Liver (tissue), 9 donors: Measurements from ENCODE around the gene RCSD1. TPM values are rescaled to one million over a fixed set of nuclear protein-coding genes. Genes with fewer than 3 reads are reported as not detected.

Source experiments
- DNase-seq: peaks from one replicate; pipeline ENCODE4 v3.0.0-alpha.2; 2017; ENCODE audit warnings: low spot score
- H3K27ac ChIP-seq, 2 donors: one replicate each; pipeline ENCODE4 v1.7.0; 2013; ENCODE audit warnings: inconsistent platforms in 2 of 2, low read length in 2 of 2, control low read depth in 1 of 2, low read depth in 1 of 2, mild to moderate bottlenecking in 1 of 2
- H3K27me3 ChIP-seq, 4 donors: one replicate each; pipeline versions ENCODE4 v1.6.1 to v1.7.0; 2013; ENCODE audit warnings: low read length in 3 of 4, inconsistent platforms in 1 of 4, mild to moderate bottlenecking in 1 of 4, moderate library complexity in 1 of 4; ENCODE audit not compliant: control insufficient read depth in 4 of 4, insufficient read depth in 4 of 4
- H3K36me3 ChIP-seq, 4 donors: one replicate each; pipeline versions ENCODE4 v1.6.1 to v1.7.0; 2013; ENCODE audit warnings: low read length in 3 of 4, mild to moderate bottlenecking in 3 of 4, low read depth in 1 of 4, moderate library complexity in 1 of 4; ENCODE audit not compliant: control insufficient read depth in 4 of 4, insufficient read depth in 3 of 4
- H3K4me1 ChIP-seq, 4 donors: one replicate each; pipeline versions ENCODE4 v1.6.1 to v1.7.0; 2013; ENCODE audit warnings: low read length in 3 of 4, mild to moderate bottlenecking in 3 of 4, moderate library complexity in 1 of 4; ENCODE audit not compliant: control insufficient read depth in 4 of 4, insufficient read depth in 4 of 4
- H3K4me3 ChIP-seq, 3 donors: one replicate each; pipeline versions ENCODE4 v1.6.1 to v1.7.0; 2013; ENCODE audit warnings: low read length in 3 of 3, control low read depth in 1 of 3, low read depth in 1 of 3, mild to moderate bottlenecking in 1 of 3
- H3K9ac ChIP-seq, 2 donors: one replicate each; pipeline ENCODE4 v1.7.0; 2013; ENCODE audit warnings: low read length in 2 of 2, mild to moderate bottlenecking in 2 of 2, moderate library complexity in 2 of 2, control low read depth in 1 of 2, low read depth in 1 of 2
- H3K9me3 ChIP-seq, 4 donors: one replicate each; pipeline versions ENCODE4 v1.6.1 to v1.7.0; 2013; ENCODE audit warnings: low read length in 3 of 4; ENCODE audit not compliant: control insufficient read depth in 4 of 4
- EGR1 ChIP-seq, 2 donors: IDR thresholded peaks; 2 replicates each; pipeline ENCODE4 v1.6.1; 2016 to 2018; ENCODE audit warnings: antibody characterized with exemption in 2 of 2, low read depth in 2 of 2
- FOXA1 ChIP-seq: IDR thresholded peaks from 2 replicates; pipeline ENCODE4 v1.6.1; 2016; ENCODE audit warnings: antibody characterized with exemption
- FOXA2 ChIP-seq: IDR thresholded peaks from 2 replicates; pipeline ENCODE4 v1.6.1; 2016; ENCODE audit warnings: antibody characterized with exemption
- GABPA ChIP-seq, 2 donors: IDR thresholded peaks in 1 of 2; conservative IDR thresholded peaks in 1 of 2; 2 replicates each; pipeline ENCODE4 v1.6.1; 2016; ENCODE audit warnings: antibody characterized with exemption in 2 of 2, mild to moderate bottlenecking in 1 of 2, moderate library complexity in 1 of 2
- HNF4A ChIP-seq, 2 donors: conservative IDR thresholded peaks; 2 replicates each; pipeline ENCODE4 v1.6.1; 2016; ENCODE audit warnings: antibody characterized with exemption in 2 of 2, mild to moderate bottlenecking in 2 of 2
- JUND ChIP-seq, 2 donors: IDR thresholded peaks; 2 replicates each; pipeline ENCODE4 v1.6.1; 2016; ENCODE audit warnings: antibody characterized with exemption in 2 of 2
- RAD21 ChIP-seq, 2 donors: IDR thresholded peaks; 2 replicates each; pipeline ENCODE4 v1.6.1; 2016; ENCODE audit warnings: antibody characterized with exemption in 2 of 2, mild to moderate bottlenecking in 2 of 2
- RXRA ChIP-seq, 2 donors: IDR thresholded peaks; 2 replicates each; pipeline ENCODE4 v1.6.1; 2017 to 2018; ENCODE audit warnings: antibody characterized with exemption in 2 of 2, mild to moderate bottlenecking in 1 of 2
- SP1 ChIP-seq: IDR thresholded peaks from 2 replicates; pipeline ENCODE4 v1.6.1; 2018; ENCODE audit warnings: antibody characterized with exemption, mild to moderate bottlenecking
- TAF1 ChIP-seq: conservative IDR thresholded peaks from 2 replicates; pipeline ENCODE4 v1.6.1; 2016; ENCODE audit warnings: antibody characterized with exemption, mild to moderate bottlenecking
- YY1 ChIP-seq: IDR thresholded peaks from 2 replicates; pipeline ENCODE4 v1.6.1; 2016; ENCODE audit warnings: antibody characterized with exemption, mild to moderate bottlenecking
- WGBS: extraction: QIAGEN DNeasy Blood & Tissue Kit; methylation state at CpG from one replicate; pipeline ENCODE4 v1.1.7; 2013; 5-methylcytosine and 5-hydroxymethylcytosine counted together
- polyA plus RNA-seq, 2 donors: library from polyadenylated mRNA; stranded (reverse) in 1 of 2; unstranded in 1 of 2; fragments of 200-250 nt in 1 of 2; fragments of >200 nt in 1 of 2; fragmentation: Nextera tagmentation in 1 of 2; extraction: Ambion mirVana in 1 of 2; gene quantifications; one replicate each; pipeline versions ENCODE4 v1.2.1 to v1.2.3, GENCODE V29; 2013 to 2015
- total RNA-seq, 2 donors: library from RNA; depleted of rRNA; stranded (reverse); fragments of >200 nt; gene quantifications; one replicate each; pipeline ENCODE4 v1.2.3, GENCODE V29; 2014
- TF ChIP-seq, protein P1 (sequence below): IDR thresholded peaks from 2 replicates; pipeline ENCODE4 v1.6.1; 2016; ENCODE audit warnings: antibody characterized with exemption
- TF ChIP-seq, protein P2 (sequence below): IDR thresholded peaks from 2 replicates; pipeline ENCODE4 v1.6.1; 2016; ENCODE audit warnings: antibody characterized with exemption
- TF ChIP-seq, protein P3 (sequence below): fragments of 150-350 bp; IDR thresholded peaks from 2 replicates; pipeline ENCODE4 v1.5.1; 2017; ENCODE audit warnings: improper control_type of control experiment, low read depth, low read length; ENCODE audit not compliant: missing input control
- donor health status: healthy.
- donor health status: healthy.
- donor health status: healthy.
- donor health status: healthy.
- donor health status: healthy.

RCSD1 gene
- total and polyA plus RNA-seq, 4 donors = 3.1 to 15.0 (median 6.0) TPM

DNA sequence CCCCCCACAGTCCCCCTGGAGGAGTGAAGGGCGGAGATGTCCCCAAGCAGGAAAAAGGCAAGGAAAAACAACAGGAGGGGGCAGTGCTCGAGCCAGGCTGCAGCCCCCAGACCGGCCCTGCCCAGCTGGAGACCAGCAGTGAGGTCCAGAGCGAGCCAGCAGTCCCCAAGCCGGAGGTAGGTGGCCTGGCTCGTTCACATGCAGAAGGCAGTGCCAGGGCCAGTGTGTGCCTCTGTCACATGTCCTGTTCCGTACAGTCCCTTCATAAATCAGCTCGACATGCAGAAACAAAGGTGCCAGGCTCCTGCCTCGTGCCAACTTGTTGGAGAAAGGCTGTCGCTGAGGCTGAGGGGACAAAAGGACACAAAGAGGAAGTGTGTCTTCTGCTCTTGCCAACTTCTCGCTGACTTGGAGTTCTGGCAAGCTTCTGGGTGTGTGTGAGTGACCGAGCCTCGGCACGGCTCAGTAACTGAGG lies 67.7 kb downstream of the RCSD1 start:
- Histone ChIP-seq H3K36me3 (peaks cover 0 to 2% (median 0%) of the 10 kb centered on the region in 4 donors), H3K4me3 (no peak overlapping the region), H3K27me3 (no peaks in the 10 kb centered on the region), H3K4me1 (no peaks in the 10 kb centered on the region), H3K9ac (no peak overlapping the region), H3K9me3 (no peaks in the 10 kb centered on the region), H3K27ac (no peak overlapping the region)
- WGBS = 72% methylated on average over 14 of the region's 14 CpGs
- no peak for DNase-seq
- TF ChIP-seq TAF1 (no peak), FOXA2 (no peak), JUND (IDR thresholded peaks at IDR 0.05) (no peak), YY1 (no peak), RXRA (IDR thresholded peaks at IDR 0.05) (no peak), SP1 (no peak), RAD21 (IDR thresholded peaks at IDR 0.05) (no peak), EGR1 (IDR thresholded peaks at IDR 0.05; ENCODE audit: low read depth in 2 of 2) (no peak), HNF4A (conservative IDR thresholded peaks at IDR 0.05) (no peak)
- TF ChIP-seq, protein P1, sequence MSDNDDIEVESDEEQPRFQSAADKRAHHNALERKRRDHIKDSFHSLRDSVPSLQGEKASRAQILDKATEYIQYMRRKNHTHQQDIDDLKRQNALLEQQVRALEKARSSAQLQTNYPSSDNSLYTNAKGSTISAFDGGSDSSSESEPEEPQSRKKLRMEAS = no peak
- TF ChIP-seq, protein P2, sequence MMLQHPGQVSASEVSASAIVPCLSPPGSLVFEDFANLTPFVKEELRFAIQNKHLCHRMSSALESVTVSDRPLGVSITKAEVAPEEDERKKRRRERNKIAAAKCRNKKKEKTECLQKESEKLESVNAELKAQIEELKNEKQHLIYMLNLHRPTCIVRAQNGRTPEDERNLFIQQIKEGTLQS = no peak
- TF ChIP-seq, protein P3, sequence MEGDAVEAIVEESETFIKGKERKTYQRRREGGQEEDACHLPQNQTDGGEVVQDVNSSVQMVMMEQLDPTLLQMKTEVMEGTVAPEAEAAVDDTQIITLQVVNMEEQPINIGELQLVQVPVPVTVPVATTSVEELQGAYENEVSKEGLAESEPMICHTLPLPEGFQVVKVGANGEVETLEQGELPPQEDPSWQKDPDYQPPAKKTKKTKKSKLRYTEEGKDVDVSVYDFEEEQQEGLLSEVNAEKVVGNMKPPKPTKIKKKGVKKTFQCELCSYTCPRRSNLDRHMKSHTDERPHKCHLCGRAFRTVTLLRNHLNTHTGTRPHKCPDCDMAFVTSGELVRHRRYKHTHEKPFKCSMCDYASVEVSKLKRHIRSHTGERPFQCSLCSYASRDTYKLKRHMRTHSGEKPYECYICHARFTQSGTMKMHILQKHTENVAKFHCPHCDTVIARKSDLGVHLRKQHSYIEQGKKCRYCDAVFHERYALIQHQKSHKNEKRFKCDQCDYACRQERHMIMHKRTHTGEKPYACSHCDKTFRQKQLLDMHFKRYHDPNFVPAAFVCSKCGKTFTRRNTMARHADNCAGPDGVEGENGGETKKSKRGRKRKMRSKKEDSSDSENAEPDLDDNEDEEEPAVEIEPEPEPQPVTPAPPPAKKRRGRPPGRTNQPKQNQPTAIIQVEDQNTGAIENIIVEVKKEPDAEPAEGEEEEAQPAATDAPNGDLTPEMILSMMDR = no peak

DNA sequence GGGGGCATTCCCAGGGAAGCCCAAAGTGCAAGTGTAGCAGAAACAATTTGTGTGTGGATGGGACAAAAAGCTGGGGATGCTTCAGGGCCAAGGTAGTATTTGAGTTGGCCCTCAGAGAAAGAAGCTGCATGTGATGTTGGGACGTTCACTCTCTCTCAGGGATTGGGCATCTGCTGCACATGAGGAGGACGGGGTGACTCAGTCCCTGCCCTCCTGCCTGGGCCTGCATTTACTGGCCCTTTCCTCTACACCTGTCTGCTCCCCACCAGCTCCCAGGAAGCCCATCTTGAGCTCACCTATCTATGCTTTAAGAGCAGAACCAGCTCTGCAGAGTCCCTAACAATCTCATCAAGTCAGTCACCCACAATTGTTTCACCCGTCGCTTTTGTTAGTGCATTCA lies 68.3 kb downstream of the RCSD1 start:
- TF ChIP-seq SP1 (no peak), YY1 (no peak)
- Histone ChIP-seq H3K27ac (no peak overlapping the region), H3K4me3 (no peak overlapping the region), H3K36me3 (peaks cover 0 to 2% (median 0%) of the 10 kb centered on the region in 4 donors), H3K9me3 (no peaks in the 10 kb centered on the region), H3K9ac (no peak overlapping the region), H3K27me3 (no peaks in the 10 kb centered on the region), H3K4me1 (no peaks in the 10 kb centered on the region)
- no peak for DNase-seq
- 88% methylated on average over 4 of the region's 4 CpGs for WGBS

DNA sequence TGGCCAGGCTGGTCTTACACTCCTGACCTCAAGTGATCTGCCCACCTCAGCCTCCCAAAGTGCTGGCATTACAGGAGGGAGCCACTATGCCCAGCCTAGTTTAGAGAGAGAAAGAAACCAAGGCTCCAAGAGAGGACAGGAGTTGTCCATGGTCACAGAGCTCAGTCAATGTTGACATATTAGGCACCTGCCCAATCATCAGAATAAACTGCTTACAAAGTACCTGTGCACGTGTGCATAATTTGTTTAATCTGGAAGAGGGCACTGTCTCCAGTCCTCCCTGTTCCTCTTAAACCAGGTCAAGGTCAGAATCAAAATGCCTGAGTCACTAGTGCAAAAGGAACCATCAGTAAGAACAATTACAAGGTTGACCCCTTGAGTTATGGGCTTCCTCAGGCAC lies 71.5 kb downstream of the RCSD1 start:
- no peaks in the 10 kb centered on the region for H3K27me3 ChIP-seq
- H3K4me1 ChIP-seq = no peaks in the 10 kb centered on the region
- DNase-seq = no peak
- H3K9ac ChIP-seq = no peak overlapping the region
- 22% methylated on average over 1 of the region's 1 CpG for WGBS
- H3K4me3 ChIP-seq = no peak overlapping the region
- H3K27ac ChIP-seq = no peak overlapping the region
- H3K36me3 ChIP-seq = peaks cover 0 to 3% (median 0%) of the 10 kb centered on the region in 4 donors
- no peaks in the 10 kb centered on the region for H3K9me3 ChIP-seq
- peak; percentile 51 for TF ChIP-seq FOXA2
- TF ChIP-seq, protein P2 = no peak
- no peak for TF ChIP-seq RAD21 (IDR thresholded peaks at IDR 0.05)
- TF ChIP-seq HNF4A (conservative IDR thresholded peaks at IDR 0.05) = peak in 1 of 2 donors; percentile 29
- TF ChIP-seq RXRA (IDR thresholded peaks at IDR 0.05) = peak in 1 of 2 donors; percentile 31
- no peak for TF ChIP-seq JUND (IDR thresholded peaks at IDR 0.05)
- no peak for TF ChIP-seq GABPA (IDR thresholded peaks at IDR 0.05 in 1 of 2, conservative IDR thresholded peaks at IDR 0.05 in 1 of 2)
- TF ChIP-seq, protein P3 = no peak
- no peak for TF ChIP-seq FOXA1
